Mesenchymal stem cell (in vitro differentiated cells and primary cell): Measurements from ENCODE around the gene TMEFF2. TPM values are rescaled to one million over a fixed set of nuclear protein-coding genes. Genes with fewer than 3 reads are reported as not detected.
A peak's percentile ranks its signal among the peaks of the same experiment; 100 is the strongest.

Experiments used
- DNase-seq: peaks from one replicate; pipeline ENCODE4 v3.0.0-alpha.2; 2013
- H2AFZ ChIP-seq: one replicate; pipeline ENCODE4 v1.6.1; 2013; ENCODE audit warnings: low read depth, mild to moderate bottlenecking, control low read depth, inconsistent platforms, low read length, moderate library complexity
- H2AK5ac ChIP-seq: 2 replicates; pipeline ENCODE4 v1.6.1; 2013; ENCODE audit warnings: low read length, moderate library complexity, mild to moderate bottlenecking, inconsistent platforms; ENCODE audit not compliant: severe bottlenecking
- H2BK120ac ChIP-seq: one replicate; pipeline ENCODE4 v1.6.1; 2013; ENCODE audit warnings: low read depth, mild to moderate bottlenecking, inconsistent platforms, low read length, moderate library complexity
- H2BK12ac ChIP-seq, 2 experiments: one replicate each; pipeline ENCODE4 v1.6.1; 2013; ENCODE audit warnings: inconsistent platforms in 2 of 2, low read length in 2 of 2, mild to moderate bottlenecking in 2 of 2, moderate library complexity in 2 of 2, control low read depth in 1 of 2
- H2BK15ac ChIP-seq: one replicate; pipeline ENCODE4 v1.6.1; 2013; ENCODE audit warnings: mild to moderate bottlenecking, low read depth, inconsistent platforms; ENCODE audit not compliant: poor library complexity, severe bottlenecking
- H2BK5ac ChIP-seq: 2 replicates; pipeline ENCODE4 v1.6.1; 2013; ENCODE audit warnings: low read depth, mild to moderate bottlenecking, low read length, control low read depth, inconsistent platforms; ENCODE audit not compliant: poor library complexity, severe bottlenecking
- H3K14ac ChIP-seq, 2 experiments: one replicate each; pipeline ENCODE4 v1.6.1; 2013; ENCODE audit warnings: inconsistent platforms in 2 of 2, low read length in 2 of 2, control low read depth in 1 of 2, mild to moderate bottlenecking in 1 of 2, moderate library complexity in 1 of 2
- H3K18ac ChIP-seq, 2 experiments: one replicate each; pipeline ENCODE4 v1.6.1; 2013; ENCODE audit warnings: inconsistent platforms in 2 of 2, low read length in 2 of 2, control low read depth in 1 of 2, low read depth in 1 of 2, mild to moderate bottlenecking in 1 of 2
- H3K23ac ChIP-seq, 2 experiments: one replicate each; pipeline ENCODE4 v1.6.1; 2013; ENCODE audit warnings: inconsistent platforms in 2 of 2, low read length in 2 of 2, mild to moderate bottlenecking in 2 of 2, moderate library complexity in 2 of 2, control low read depth in 1 of 2
- H3K27ac ChIP-seq: 2 replicates; pipeline ENCODE4 v1.5.1; 2013; ENCODE audit warnings: mild to moderate bottlenecking, moderate library complexity, low read length, control low read depth, inconsistent platforms; ENCODE audit not compliant: poor library complexity, severe bottlenecking
- H3K27me3 ChIP-seq, 2 experiments: 2 replicates each; pipeline versions ENCODE4 v1.6.1 to v1.7.0; 2013; ENCODE audit warnings: low read length in 2 of 2, mild to moderate bottlenecking in 2 of 2, moderate library complexity in 2 of 2, control low read depth in 1 of 2, inconsistent platforms in 1 of 2; ENCODE audit not compliant: control insufficient read depth in 1 of 2, insufficient read depth in 1 of 2
- H3K36me3 ChIP-seq, 2 experiments: 2 replicates each; pipeline versions ENCODE4 v1.6.1 to v1.7.0; 2013; ENCODE audit warnings: low read length in 2 of 2, control low read depth in 1 of 2, inconsistent platforms in 1 of 2, low read depth in 1 of 2, mild to moderate bottlenecking in 1 of 2; ENCODE audit not compliant: insufficient read depth in 2 of 2, control insufficient read depth in 1 of 2
- H3K4ac ChIP-seq, 2 experiments: one replicate each; pipeline ENCODE4 v1.6.1; 2013; ENCODE audit warnings: inconsistent platforms in 2 of 2, low read length in 2 of 2, mild to moderate bottlenecking in 2 of 2, moderate library complexity in 2 of 2, control low read depth in 1 of 2, low read depth in 1 of 2
- H3K4me1 ChIP-seq: 2 replicates; pipeline ENCODE4 v1.6.1; 2013; ENCODE audit warnings: low read depth, low read length, control low read depth; ENCODE audit not compliant: control insufficient read depth, insufficient read depth
- H3K4me2 ChIP-seq: 2 replicates; pipeline ENCODE4 v1.6.1; 2013; ENCODE audit warnings: low read length, mild to moderate bottlenecking, inconsistent platforms; ENCODE audit not compliant: poor library complexity, severe bottlenecking
- H3K4me3 ChIP-seq, 2 experiments: 2 replicates each; pipeline versions ENCODE4 v1.5.1 to v1.7.0; 2013; ENCODE audit warnings: low read length in 2 of 2, mild to moderate bottlenecking in 2 of 2, control low read depth in 1 of 2, low read depth in 1 of 2; ENCODE audit not compliant: insufficient read depth in 1 of 2
- H3K79me1 ChIP-seq: replicated peaks from 2 replicates; pipeline ENCODE4 v1.6.1; 2013; ENCODE audit warnings: mild to moderate bottlenecking, control low read depth, low read length, inconsistent platforms; ENCODE audit not compliant: poor library complexity, severe bottlenecking
- H3K9ac ChIP-seq: 2 replicates; pipeline ENCODE4 v1.7.0; 2013; ENCODE audit warnings: mild to moderate bottlenecking, low read length, moderate library complexity
- H3K9me3 ChIP-seq: 2 replicates; pipeline ENCODE4 v1.7.0; 2013; ENCODE audit warnings: mild to moderate bottlenecking, low read length; ENCODE audit not compliant: control insufficient read depth
- H4K8ac ChIP-seq: one replicate; pipeline ENCODE4 v1.6.1; 2013; ENCODE audit warnings: inconsistent platforms, mild to moderate bottlenecking, low read length, moderate library complexity
- H4K91ac ChIP-seq: one replicate; pipeline ENCODE4 v1.6.1; 2013; ENCODE audit warnings: mild to moderate bottlenecking, low read length, inconsistent platforms
- WGBS: methylation state at CpG from one replicate; pipeline ENCODE4 v1.1.7; 2013; ENCODE audit warnings: mixed read lengths; 5-methylcytosine and 5-hydroxymethylcytosine counted together
- polyA plus RNA-seq, 2 experiments: library from polyadenylated mRNA; stranded (reverse); fragments of 200-250 nt; gene quantifications; one replicate each; pipeline ENCODE4 v1.2.3, GENCODE V29; 2013

The TMEFF2 gene
- not detected for polyA plus RNA-seq (2013, experiment 1 of 2)
- 0.03 TPM for polyA plus RNA-seq (2013, experiment 2 of 2)

GRCh38 chr2:192194866-192195547, at the start of gene TMEFF2:
TMEFF2 (minus strand) TSS chr2:192194933; CDS start chr2:192194524, 409 bp downstream.
- no peak within 1 kb of the TSS for H2BK15ac ChIP-seq
- peak within 1 kb of the TSS; percentile 80 for H3K4me2 ChIP-seq
- H3K4ac ChIP-seq: no peak within 1 kb of the TSS
- no peak within 1 kb of the TSS for H2BK120ac ChIP-seq
- no peak within 1 kb of the TSS for H3K18ac ChIP-seq
- H3K27me3 ChIP-seq: peaks cover 5 to 85% of the 10 kb centered on the region in 2 experiments
- no peak within 1 kb of the TSS for H4K8ac ChIP-seq
- DNase-seq: peak; percentile 58
- no peak within 1 kb of the TSS for H2BK5ac ChIP-seq
- no peaks in the 10 kb centered on the region for H3K36me3 ChIP-seq
- H3K14ac ChIP-seq: no peak within 1 kb of the TSS
- no peak within 1 kb of the TSS for H2AK5ac ChIP-seq
- no peaks in the 10 kb centered on the region for H3K79me1 ChIP-seq
- H3K4me1 ChIP-seq: peaks cover 14% of the 10 kb centered on the region
- H2AFZ ChIP-seq: peak within 1 kb of the TSS; percentile 46
- H3K23ac ChIP-seq: peak within 1 kb of the TSS in 1 of 2 experiments; percentile 50
- 1% methylated on average over 38 of the region's 64 CpGs for WGBS
- no peak within 1 kb of the TSS for H4K91ac ChIP-seq
- H3K9ac ChIP-seq: peak within 1 kb of the TSS; percentile 56
- peak within 1 kb of the TSS; percentile 64 to 85 for H3K4me3 ChIP-seq
- no peaks in the 10 kb centered on the region for H3K9me3 ChIP-seq
- no peak within 1 kb of the TSS for H3K27ac ChIP-seq
- no peak within 1 kb of the TSS for H2BK12ac ChIP-seq

GRCh38 chr2:192243488-192243887, 48.8 kb upstream of the TMEFF2 start:
- H4K8ac ChIP-seq: no peak overlapping the region
- 77% methylated on average over 2 of the region's 2 CpGs for WGBS

GRCh38 chr2:192236136-192236535, 41.4 kb upstream of the TMEFF2 start:
- H2BK12ac ChIP-seq: no peak overlapping the region
- no peaks in the 10 kb centered on the region for H3K27me3 ChIP-seq
- no peaks in the 10 kb centered on the region for H3K79me1 ChIP-seq
- WGBS: 40% methylated on average over 1 of the region's 4 CpGs
- no peak overlapping the region for H3K23ac ChIP-seq
- no peaks in the 10 kb centered on the region for H3K9me3 ChIP-seq
- no peak overlapping the region for H4K91ac ChIP-seq
- no peak overlapping the region for H3K4me2 ChIP-seq
- H3K14ac ChIP-seq: no peak overlapping the region
- H3K4me3 ChIP-seq: no peak overlapping the region
- no peaks in the 10 kb centered on the region for H3K36me3 ChIP-seq
- H2BK120ac ChIP-seq: no peak overlapping the region
- H2AK5ac ChIP-seq: no peak overlapping the region
- peak overlapping the region; percentile 90 for H3K27ac ChIP-seq
- no peak overlapping the region for H2BK15ac ChIP-seq
- no peak overlapping the region for H4K8ac ChIP-seq
- DNase-seq: peak; percentile 12
- no peak overlapping the region for H3K9ac ChIP-seq
- H3K4ac ChIP-seq: no peak overlapping the region
- no peaks in the 10 kb centered on the region for H3K4me1 ChIP-seq
- H2BK5ac ChIP-seq: peak overlapping the region; percentile 22
- no peak overlapping the region for H2AFZ ChIP-seq
- H3K18ac ChIP-seq: no peak overlapping the region

More at GRCh38 chr2:192243488-192243887, 48.8 kb upstream of the TMEFF2 start:
- Histone ChIP-seq H3K14ac (no peak overlapping the region), H2AK5ac (no peak overlapping the region), H3K79me1 (no peaks in the 10 kb centered on the region), H3K4me3 (no peak overlapping the region), H3K36me3 (no peaks in the 10 kb centered on the region), H4K91ac (no peak overlapping the region), H2BK12ac (no peak overlapping the region), H3K4me1 (no peaks in the 10 kb centered on the region), H3K4me2 (no peak overlapping the region), H2BK15ac (no peak overlapping the region), H2BK120ac (no peak overlapping the region), H2AFZ (no peak overlapping the region), H3K4ac (no peak overlapping the region), H3K23ac (no peak overlapping the region), H3K27ac (no peak overlapping the region), H3K9ac (no peak overlapping the region), H2BK5ac (no peak overlapping the region), H3K18ac (no peak overlapping the region), H3K27me3 (no peaks in the 10 kb centered on the region), H3K9me3 (no peaks in the 10 kb centered on the region)
- DNase-seq: no peak

- H2AFZ ChIP-seq: no peak overlapping the region
- 98% methylated on average over 3 of the region's 6 CpGs for WGBS
Measured at GRCh38 chr2:192230889-192231453, 36.2 kb upstream of the TMEFF2 start.

More at GRCh38 chr2:192230889-192231453, 36.2 kb upstream of the TMEFF2 start:
- H3K27ac ChIP-seq: peak overlapping the region; percentile 41
- H2AK5ac ChIP-seq: no peak overlapping the region
- no peaks in the 10 kb centered on the region for H3K36me3 ChIP-seq
- H3K14ac ChIP-seq: no peak overlapping the region
- H4K91ac ChIP-seq: no peak overlapping the region
- H3K27me3 ChIP-seq: no peaks in the 10 kb centered on the region
- H2BK5ac ChIP-seq: no peak overlapping the region
- no peaks in the 10 kb centered on the region for H3K9me3 ChIP-seq
- no peak overlapping the region for H3K23ac ChIP-seq
- H3K9ac ChIP-seq: no peak overlapping the region
- H3K18ac ChIP-seq: no peak overlapping the region
- H3K4me2 ChIP-seq: no peak overlapping the region
- no peak overlapping the region for H2BK120ac ChIP-seq
- H2BK15ac ChIP-seq: no peak overlapping the region
- H3K4me1 ChIP-seq: no peaks in the 10 kb centered on the region
- H3K4ac ChIP-seq: no peak overlapping the region
- no peak for DNase-seq
- H2BK12ac ChIP-seq: no peak overlapping the region
- H3K79me1 ChIP-seq: no peaks in the 10 kb centered on the region
- H4K8ac ChIP-seq: no peak overlapping the region
- no peak overlapping the region for H3K4me3 ChIP-seq
